Measurements from ENCODE around the gene SHF.
A peak's percentile ranks its signal among the peaks of the same experiment; 100 is the strongest.

The SHF gene

GRCh38 chr15:45141386-45141785 is 46.4 kb downstream of the SHF start:
- no peak overlapping the region for H3K27ac ChIP-seq
- TF ChIP-seq ZFX (IDR thresholded peaks at IDR 0.05; ENCODE audit: borderline replicate concordance) (no peak), CTCF (IDR thresholded peaks at IDR 0.05) (no peak)

DNA sequence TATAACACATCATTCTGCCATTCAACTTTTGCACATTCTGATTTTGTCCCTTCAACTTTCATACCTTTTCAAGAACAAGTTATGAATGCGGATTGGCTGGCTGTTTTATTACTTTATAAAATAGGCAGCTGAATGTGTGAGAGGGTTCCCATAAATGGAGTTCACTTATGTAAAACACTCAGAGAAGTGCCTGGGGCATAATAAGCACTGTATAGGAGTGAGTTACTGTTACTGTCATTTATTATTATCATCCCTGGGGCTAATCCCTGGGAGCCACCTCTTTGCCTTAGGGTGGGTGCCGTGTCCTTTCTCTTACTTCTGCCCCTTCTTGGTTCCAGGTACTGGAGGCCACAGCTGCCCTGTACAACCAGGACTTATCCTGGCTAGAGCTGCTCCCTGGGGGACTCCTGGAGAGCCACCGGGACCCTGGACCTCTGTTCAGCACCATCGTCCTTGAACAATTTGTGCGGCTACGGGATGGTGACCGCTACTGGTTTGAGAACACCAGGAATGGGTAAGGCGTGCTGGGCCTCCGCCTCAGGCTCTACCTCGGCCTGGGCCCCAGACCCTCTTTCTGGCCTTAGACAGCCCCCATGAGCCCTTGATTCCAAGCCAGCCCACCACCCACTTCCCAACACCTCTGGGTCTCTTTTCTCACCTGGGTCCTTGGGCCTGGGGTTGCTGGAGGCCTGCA is 47.1 kb downstream of the SHF start:
- TF ChIP-seq ZFX (IDR thresholded peaks at IDR 0.05; ENCODE audit: borderline replicate concordance): no peak
- no peak for TF ChIP-seq CTCF (IDR thresholded peaks at IDR 0.05)
- H3K27ac ChIP-seq: no peak overlapping the region

GRCh38 chr15:45139770-45140169 is 48.0 kb downstream of the SHF start:
- H3K27ac ChIP-seq: peak overlapping the region; percentile 60
- no peak for TF ChIP-seq ZFX (IDR thresholded peaks at IDR 0.05; ENCODE audit: borderline replicate concordance)
- no peak for TF ChIP-seq CTCF (IDR thresholded peaks at IDR 0.05)

- peak overlapping the region; percentile 60 for H3K27ac ChIP-seq
- TF ChIP-seq ZFX (IDR thresholded peaks at IDR 0.05; ENCODE audit: borderline replicate concordance) (no peak), CTCF (IDR thresholded peaks at IDR 0.05) (no peak)
These were observed 48.7 kb downstream of the SHF start for GRCh38 chr15:45138814-45139765.

- TF ChIP-seq ZFX (IDR thresholded peaks at IDR 0.05; ENCODE audit: borderline replicate concordance): no peak
- no peak for TF ChIP-seq CTCF (IDR thresholded peaks at IDR 0.05)
- H3K27ac ChIP-seq: no peak overlapping the region
These were observed 50.1 kb downstream of the SHF start for GRCh38 chr15:45137703-45138102.

- H3K27ac ChIP-seq: no peak overlapping the region
- TF ChIP-seq ZFX (IDR thresholded peaks at IDR 0.05; ENCODE audit: borderline replicate concordance) (no peak), CTCF (IDR thresholded peaks at IDR 0.05) (0 out of 2 replicates have a peak, but pooled peaks have one; percentile 5)
These were observed 51.4 kb downstream of the SHF start for GRCh38 chr15:45136378-45136764.

All from 22Rv1 (cell line).